Measurements from ENCODE around the gene VAV3. TPM values are rescaled to one million over a fixed set of nuclear protein-coding genes. Genes with fewer than 3 reads are reported as not detected.

Gene VAV3
- total RNA-seq, 4 donors from 2014 or later, result 0.33 to 12.1 (median 0.47) TPM

GRCh38 chr1:107781245-107781644 lies 183.7 kb downstream of the VAV3 start:
- Histone ChIP-seq H3K36me3 (no peaks in the 10 kb centered on the region), H3K27me3 (no peaks in the 10 kb centered on the region), H3K9me3 (no peaks in the 10 kb centered on the region), H3K27ac (no peak overlapping the region), H3K4me3 (no peak overlapping the region), H3K4me1 (no peaks in the 10 kb centered on the region)
- no peak for TF ChIP-seq POLR2A (IDR thresholded peaks at IDR 0.05)
- TF ChIP-seq, protein P1, sequence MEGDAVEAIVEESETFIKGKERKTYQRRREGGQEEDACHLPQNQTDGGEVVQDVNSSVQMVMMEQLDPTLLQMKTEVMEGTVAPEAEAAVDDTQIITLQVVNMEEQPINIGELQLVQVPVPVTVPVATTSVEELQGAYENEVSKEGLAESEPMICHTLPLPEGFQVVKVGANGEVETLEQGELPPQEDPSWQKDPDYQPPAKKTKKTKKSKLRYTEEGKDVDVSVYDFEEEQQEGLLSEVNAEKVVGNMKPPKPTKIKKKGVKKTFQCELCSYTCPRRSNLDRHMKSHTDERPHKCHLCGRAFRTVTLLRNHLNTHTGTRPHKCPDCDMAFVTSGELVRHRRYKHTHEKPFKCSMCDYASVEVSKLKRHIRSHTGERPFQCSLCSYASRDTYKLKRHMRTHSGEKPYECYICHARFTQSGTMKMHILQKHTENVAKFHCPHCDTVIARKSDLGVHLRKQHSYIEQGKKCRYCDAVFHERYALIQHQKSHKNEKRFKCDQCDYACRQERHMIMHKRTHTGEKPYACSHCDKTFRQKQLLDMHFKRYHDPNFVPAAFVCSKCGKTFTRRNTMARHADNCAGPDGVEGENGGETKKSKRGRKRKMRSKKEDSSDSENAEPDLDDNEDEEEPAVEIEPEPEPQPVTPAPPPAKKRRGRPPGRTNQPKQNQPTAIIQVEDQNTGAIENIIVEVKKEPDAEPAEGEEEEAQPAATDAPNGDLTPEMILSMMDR (IDR thresholded peaks at IDR 0.05 in 4 of 5, conservative IDR thresholded peaks at IDR 0.05 in 1 of 5), result no peak
- in situ Hi-C loops (cut with MboI; ENCODE audit: low sequenced_read_pairs in 4 of 4), result loop anchor here in 2 of 4 donors (5.0 kb wide), 1 partner anchor 346 kb away; no protein-coding TSS in a partner anchor
- intact Hi-C loops (cut with DNase I; ENCODE audit: low total_unique reads), result loop anchor here (10.0 kb wide), 1 partner anchor 164 kb away; no protein-coding TSS in a partner anchor
- DNase-seq, result no peak
- no peak for ATAC-seq

- no peak overlapping the region for H3K4me3 ChIP-seq
- no peak for TF ChIP-seq POLR2A (IDR thresholded peaks at IDR 0.05)
- TF ChIP-seq, protein P1 (IDR thresholded peaks at IDR 0.05 in 4 of 5, conservative IDR thresholded peaks at IDR 0.05 in 1 of 5), result no peak
- H3K27ac ChIP-seq, result no peak overlapping the region
- intact Hi-C loops (cut with DNase I; ENCODE audit: low total_unique reads) (no loop called here), in situ Hi-C loops (cut with MboI; ENCODE audit: low sequenced_read_pairs in 4 of 4) (loop anchor here in 1 of 4 donors (5.0 kb wide), 1 partner anchor 350 kb away; no protein-coding TSS in a partner anchor)
- no peaks in the 10 kb centered on the region for H3K4me1 ChIP-seq
- no peaks in the 10 kb centered on the region for H3K27me3 ChIP-seq
- H3K9me3 ChIP-seq, result no peaks in the 10 kb centered on the region
- ATAC-seq, result no peak
- DNase-seq, result no peak
- H3K36me3 ChIP-seq, result no peaks in the 10 kb centered on the region
Measured at GRCh38 chr1:107777664-107778047, 187.3 kb downstream of the VAV3 start.

DNA sequence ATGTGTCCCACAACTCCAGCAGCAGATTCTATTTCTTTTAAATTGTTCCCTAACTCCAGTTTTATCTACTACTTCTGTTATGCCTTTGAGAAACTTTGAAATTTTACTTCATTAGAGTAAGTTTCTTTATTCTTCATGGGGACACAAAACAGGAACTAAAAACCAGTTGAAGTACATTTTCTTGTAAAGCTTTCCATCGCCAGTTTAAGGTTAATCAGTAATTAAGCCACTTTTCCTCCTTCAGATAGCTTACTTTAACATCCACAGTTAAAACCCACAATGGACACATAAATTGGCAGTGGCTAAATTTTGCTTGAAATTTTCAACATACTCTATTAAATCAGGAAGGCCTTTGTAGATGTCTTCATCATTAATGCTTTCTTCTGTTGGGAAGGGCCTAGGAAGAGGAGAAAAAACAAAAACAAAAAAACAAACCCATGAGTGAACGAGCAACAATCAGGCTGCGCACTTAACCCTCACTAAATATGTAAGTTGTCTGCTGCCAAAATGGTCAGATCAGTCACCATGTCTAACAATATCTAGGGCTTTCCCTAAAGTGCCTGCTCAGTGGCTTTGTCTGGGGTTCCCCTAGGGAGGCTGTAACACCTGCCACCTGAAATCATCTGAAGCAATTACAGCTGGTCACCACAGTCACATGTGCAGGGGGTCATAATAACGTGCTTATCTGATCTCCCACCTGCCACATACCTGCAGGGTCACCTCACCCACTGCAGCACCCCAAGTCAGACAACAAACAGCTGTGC lies 187.9 kb downstream of the VAV3 start:
- DNase-seq, result no peak
- TF ChIP-seq, protein P1 (IDR thresholded peaks at IDR 0.05 in 4 of 5, conservative IDR thresholded peaks at IDR 0.05 in 1 of 5), result no peak
- H3K27me3 ChIP-seq, result no peaks in the 10 kb centered on the region
- intact Hi-C loops (cut with DNase I; ENCODE audit: low total_unique reads) (no loop called here), in situ Hi-C loops (cut with MboI; ENCODE audit: low sequenced_read_pairs in 4 of 4) (loop anchor here in 1 of 4 donors (5.0 kb wide), 1 partner anchor 350 kb away; no protein-coding TSS in a partner anchor)
- no peak overlapping the region for H3K4me3 ChIP-seq
- H3K36me3 ChIP-seq, result no peaks in the 10 kb centered on the region
- ATAC-seq, result no peak
- H3K27ac ChIP-seq, result no peak overlapping the region
- H3K9me3 ChIP-seq, result no peaks in the 10 kb centered on the region
- H3K4me1 ChIP-seq, result no peaks in the 10 kb centered on the region

- intact Hi-C loops (cut with DNase I; ENCODE audit: low total_unique reads) (no loop called here), in situ Hi-C loops (cut with MboI; ENCODE audit: low sequenced_read_pairs in 4 of 4) (no loop called here)
- TF ChIP-seq, protein P1 (IDR thresholded peaks at IDR 0.05 in 4 of 5, conservative IDR thresholded peaks at IDR 0.05 in 1 of 5), result no peak
- TF ChIP-seq POLR2A (IDR thresholded peaks at IDR 0.05), result no peak
- H3K9me3 ChIP-seq, result no peaks in the 10 kb centered on the region
- no peaks in the 10 kb centered on the region for H3K4me1 ChIP-seq
- ATAC-seq (no peak), DNase-seq (no peak)
- no peaks in the 10 kb centered on the region for H3K36me3 ChIP-seq
- H3K27me3 ChIP-seq, result no peaks in the 10 kb centered on the region
- no peak overlapping the region for H3K4me3 ChIP-seq
- no peak overlapping the region for H3K27ac ChIP-seq
Measured at GRCh38 chr1:107771377-107771776, 193.6 kb downstream of the VAV3 start.

All from gastrocnemius medialis (tissue), 4 donors.